Stimulated activated CD4-positive, alpha-beta T cell treated with anti-CD3 and anti-CD28 coated beads, Interleukin-12 subunit alpha, Interleukin-12 subunit beta, amount 100 ng/mL, for 48 hours (primary cell): ENCODE measurements around the gene MRPL10.

Experiments
- DNase-seq, 3 donors: peaks; one replicate each; pipeline ENCODE4 v3.0.0-alpha.2; 2020; ENCODE audit warnings: low read depth in 2 of 3, low spot score in 1 of 3

Gene MRPL10

GRCh38 chr17:47831003-47831933, at the start of gene MRPL10, which contains the start of gene LRRC46:
MRPL10 (minus strand) TSS chr17:47831541; CDS start chr17:47831511, 30 bp downstream.
LRRC46 (plus strand) TSS chr17:47831670; CDS start chr17:47831990, 320 bp downstream.
- peak; percentile 82 to 91 (median 89) for DNase-seq

- DNase-seq = no peak
These were observed 48.6 kb upstream of the MRPL10 start for GRCh38 chr17:47879776-47880454.

- no peak for DNase-seq
These were observed 47.8 kb upstream of the MRPL10 start for GRCh38 chr17:47879028-47879585.

GRCh38 chr17:47878203-47879027, 47.1 kb upstream of the MRPL10 start:
- DNase-seq = no peak

- DNase-seq = no peak
These were observed 46.2 kb upstream of the MRPL10 start for GRCh38 chr17:47877368-47878034.

GRCh38 chr17:47875011-47875985, 44.0 kb upstream of the MRPL10 start:
- DNase-seq = no peak

- DNase-seq = no peak
These were observed 42.1 kb upstream of the MRPL10 start for GRCh38 chr17:47873200-47874090.

GRCh38 chr17:47872651-47873161, 41.4 kb upstream of the MRPL10 start:
- DNase-seq = no peak

- DNase-seq = no peak
These were observed 40.8 kb upstream of the MRPL10 start for GRCh38 chr17:47872019-47872650.

- no peak for DNase-seq
These were observed 39.7 kb upstream of the MRPL10 start for GRCh38 chr17:47871048-47871447.

- DNase-seq = no peak
These were observed 38.7 kb upstream of the MRPL10 start for GRCh38 chr17:47870056-47870455.

GRCh38 chr17:47869114-47869513, 37.8 kb upstream of the MRPL10 start:
- DNase-seq = no peak

GRCh38 chr17:47867813-47868533, 36.6 kb upstream of the MRPL10 start:
- no peak for DNase-seq

GRCh38 chr17:47866941-47867340, 35.6 kb upstream of the MRPL10 start:
- DNase-seq = no peak

- DNase-seq = peak in 1 of 3 donors; percentile 9
These were observed 33.5 kb upstream of the MRPL10 start for GRCh38 chr17:47864791-47865216.

- no peak for DNase-seq
These were observed 31.5 kb upstream of the MRPL10 start for GRCh38 chr17:47862621-47863440.
